Measurements from ENCODE around the gene CHAF1A. TPM values are rescaled to one million over a fixed set of nuclear protein-coding genes. Genes with fewer than 3 reads are reported as not detected.

CHAF1A gene
- total and polyA plus RNA-seq, 2 experiments from 2014 or later = 113 to 125 TPM

DNA sequence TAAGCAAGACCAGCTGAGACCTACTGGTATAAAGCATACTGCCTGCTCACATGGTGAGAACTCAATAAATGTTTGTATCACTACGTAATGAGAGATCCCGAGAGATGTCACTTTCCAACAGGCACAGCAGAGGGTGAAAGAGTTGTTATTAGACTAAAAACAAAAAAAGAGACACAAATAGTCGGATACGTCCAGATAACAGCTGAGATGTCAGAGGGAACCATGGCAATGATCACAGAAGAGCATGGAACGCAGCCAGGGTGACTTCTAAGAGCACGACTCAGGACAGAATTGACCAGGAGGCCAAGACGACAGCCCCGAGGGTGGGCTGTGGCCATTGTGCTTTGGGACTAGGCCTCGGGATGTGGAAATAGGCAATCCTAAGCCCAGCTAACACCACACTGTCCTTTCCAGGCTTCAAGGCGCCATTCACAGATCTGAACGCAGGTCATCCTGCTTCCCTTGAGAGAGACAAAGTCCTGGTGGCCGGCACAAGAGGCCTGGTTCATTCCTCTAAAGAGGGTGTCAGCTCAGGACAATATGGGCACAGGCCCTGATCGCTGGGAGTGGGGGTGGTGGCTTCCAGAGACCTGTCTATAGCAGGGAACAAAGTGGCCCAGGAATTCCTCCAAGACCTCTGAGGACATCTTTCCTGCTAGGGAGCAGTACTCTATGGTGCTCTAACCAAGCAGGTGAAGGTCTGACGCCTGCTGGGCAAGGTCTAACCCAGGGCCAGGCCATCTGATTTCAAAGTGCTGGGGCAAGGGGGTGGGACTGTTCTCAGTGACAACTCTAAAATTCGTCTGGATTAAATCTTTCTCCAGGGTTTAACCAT, 5.3 kb upstream of the CHAF1A start:
- peaks cover 8% of the 10 kb centered on the region for H3K27me3 Mint-ChIP-seq (ENCODE audit: insufficient read depth, low read depth, poor library complexity)
- Histone ChIP-seq H3K36me3 (ENCODE audit: insufficient read depth) (peaks cover 17% of the 10 kb centered on the region; the same call in 1 of the 2 replicates), H3K27ac (ENCODE audit: low read depth) (peak overlapping the region; percentile 50; the same call in 1 of the 2 replicates), H3K27me3 (ENCODE audit: insufficient read depth) (no peaks in the 10 kb centered on the region), H3F3A (replicated peaks; ENCODE audit: low read depth) (peaks cover 5% of the 10 kb centered on the region; the same call in 1 of the 2 replicates), H3K4me3 (no peak overlapping the region), H4K20me1 (replicated peaks; ENCODE audit: insufficient read depth) (peaks cover 71% of the 10 kb centered on the region), H3K4me2 (no peak overlapping the region), H3K4me1 (ENCODE audit: insufficient read depth) (peaks cover 19% of the 10 kb centered on the region), H3K9me2 (ENCODE audit: insufficient read depth) (no peaks in the 10 kb centered on the region), H3K79me2 (replicated peaks; ENCODE audit: insufficient read depth) (peaks cover 88% of the 10 kb centered on the region), H2AFZ (no peak overlapping the region)
- H3K4me3 Mint-ChIP-seq = peak overlapping the region; percentile 3; the same call in 1 of the 3 replicates
- ATAC-seq = no peak
- no peaks in the 10 kb centered on the region for H3K9me3 Mint-ChIP-seq
- no peak for TF ChIP-seq EZH2phosphoT487 (IDR thresholded peaks at IDR 0.05; ENCODE audit: unreplicated experiment)
- no peak for TF ChIP-seq JUNB (IDR thresholded peaks at IDR 0.05; ENCODE audit: unreplicated experiment)
- TF ChIP-seq, protein P1, sequence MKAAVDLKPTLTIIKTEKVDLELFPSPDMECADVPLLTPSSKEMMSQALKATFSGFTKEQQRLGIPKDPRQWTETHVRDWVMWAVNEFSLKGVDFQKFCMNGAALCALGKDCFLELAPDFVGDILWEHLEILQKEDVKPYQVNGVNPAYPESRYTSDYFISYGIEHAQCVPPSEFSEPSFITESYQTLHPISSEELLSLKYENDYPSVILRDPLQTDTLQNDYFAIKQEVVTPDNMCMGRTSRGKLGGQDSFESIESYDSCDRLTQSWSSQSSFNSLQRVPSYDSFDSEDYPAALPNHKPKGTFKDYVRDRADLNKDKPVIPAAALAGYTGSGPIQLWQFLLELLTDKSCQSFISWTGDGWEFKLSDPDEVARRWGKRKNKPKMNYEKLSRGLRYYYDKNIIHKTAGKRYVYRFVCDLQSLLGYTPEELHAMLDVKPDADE (IDR thresholded peaks at IDR 0.05) = no peak
- peaks cover 43% of the 10 kb centered on the region for H3K4me1 Mint-ChIP-seq
- H3K36me3 Mint-ChIP-seq (ENCODE audit: low read depth) = peaks cover 25% of the 10 kb centered on the region
- H3K27ac Mint-ChIP-seq = no peak overlapping the region
- no peak for DNase-seq (ENCODE audit: low spot score)

DNA sequence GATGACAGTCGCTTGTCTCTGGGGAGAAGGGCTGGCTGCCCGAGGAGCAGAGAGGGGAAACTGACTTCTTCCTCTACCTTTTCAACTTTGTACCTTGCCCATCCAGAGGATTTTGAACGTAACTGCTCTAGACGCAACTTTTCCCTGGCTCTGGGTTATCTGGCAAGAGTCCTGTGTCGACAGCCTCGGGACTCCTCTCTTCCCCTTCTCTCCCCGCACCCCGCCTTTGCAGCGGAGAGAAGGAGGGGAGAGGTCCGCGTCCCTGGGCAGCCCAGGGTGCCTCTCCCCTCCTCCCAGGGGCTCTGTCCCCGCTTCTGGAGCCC, 2.7 kb upstream of the CHAF1A start:
- DNase-seq (ENCODE audit: low spot score) (no peak), ATAC-seq (peak; percentile 21)
- H3K27ac Mint-ChIP-seq = no peak overlapping the region
- no peak overlapping the region for H2AFZ ChIP-seq
- peak overlapping the region; percentile 89 for H3K4me3 ChIP-seq
- peaks cover 17% of the 10 kb centered on the region; the same call in 1 of the 2 replicates for H3K36me3 ChIP-seq (ENCODE audit: insufficient read depth)
- H3K27me3 Mint-ChIP-seq (ENCODE audit: insufficient read depth, low read depth, poor library complexity) = peaks cover 8% of the 10 kb centered on the region
- H4K20me1 ChIP-seq (replicated peaks; ENCODE audit: insufficient read depth) = peaks cover 61% of the 10 kb centered on the region
- 0 out of 2 replicates have a peak, but pooled peaks cover 2% of the 10 kb centered on the region for H3F3A ChIP-seq (replicated peaks; ENCODE audit: low read depth)
- H3K4me1 Mint-ChIP-seq = peaks cover 37% of the 10 kb centered on the region
- no peaks in the 10 kb centered on the region for H3K27me3 ChIP-seq (ENCODE audit: insufficient read depth)
- peaks cover 45% of the 10 kb centered on the region for H3K36me3 Mint-ChIP-seq (ENCODE audit: low read depth)
- peak overlapping the region; percentile 57; the same call in 1 of the 2 replicates for H3K27ac ChIP-seq (ENCODE audit: low read depth)
- no peaks in the 10 kb centered on the region for H3K9me2 ChIP-seq (ENCODE audit: insufficient read depth)
- H3K79me2 ChIP-seq (replicated peaks; ENCODE audit: insufficient read depth) = peaks cover 84% of the 10 kb centered on the region
- peak overlapping the region; percentile 88 for H3K4me3 Mint-ChIP-seq
- H3K9me3 Mint-ChIP-seq = no peaks in the 10 kb centered on the region; the same call in 2 of the 3 replicates
- no peak for TF ChIP-seq EZH2phosphoT487 (IDR thresholded peaks at IDR 0.05; ENCODE audit: unreplicated experiment)
- TF ChIP-seq, protein P1 (IDR thresholded peaks at IDR 0.05) = no peak
- H3K4me2 ChIP-seq = peak overlapping the region; percentile 98
- H3K4me1 ChIP-seq (ENCODE audit: insufficient read depth) = peaks cover 30% of the 10 kb centered on the region

Data from GM23338 (cell line).